Inflammatory macrophage treated with lipopolysaccharide for 4 hours (primary cell): ENCODE data around the gene ITGB1.
A peak's percentile ranks its signal among the peaks of the same experiment; 100 is the strongest.
"Not testable (repeated sequence)": the region's sequence is repeated elsewhere in the genome, so short reads cannot be mapped to it uniquely, and the experiment has no call there.

Experiments used
- DNase-seq: peaks from one replicate; pipeline ENCODE4 v3.0.0-alpha.2; 2020

ITGB1 gene

DNA sequence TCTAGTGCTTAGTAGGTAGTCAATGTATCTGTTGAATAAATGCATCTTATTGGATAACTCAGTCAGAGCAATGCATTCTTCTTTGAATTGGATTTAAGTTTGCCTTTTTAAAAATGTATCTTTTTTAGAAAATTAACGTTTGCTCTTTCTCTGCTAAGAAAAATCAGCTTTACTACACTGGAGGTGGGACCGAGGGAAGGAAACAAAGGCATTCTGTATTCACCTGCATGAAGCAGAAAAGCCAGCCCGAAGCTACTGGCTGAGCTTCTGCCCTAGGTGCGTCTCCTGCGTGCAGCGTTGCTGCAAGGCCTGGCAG is 22.2 kb upstream of the ITGB1 start:
- DNase-seq, result no peak

DNA sequence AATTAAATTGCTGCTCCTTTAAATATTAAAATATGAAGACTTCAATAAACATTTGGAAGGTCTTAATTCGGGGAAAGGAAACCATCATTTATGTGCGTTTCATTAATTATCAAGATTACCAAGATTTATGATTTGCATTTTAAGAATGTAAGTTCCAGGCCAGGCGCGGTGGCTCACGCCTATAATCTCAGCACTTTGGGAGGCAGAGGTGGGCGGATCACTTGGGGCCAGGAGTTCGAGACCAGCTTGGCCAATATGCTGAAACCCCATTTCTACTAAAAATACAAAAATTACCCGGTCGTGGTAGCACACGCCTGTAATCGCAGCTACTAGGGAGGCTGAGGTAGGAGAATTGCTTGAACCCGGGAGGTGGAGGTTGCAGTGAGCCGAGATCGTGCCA is 21.7 kb upstream of the ITGB1 start:
- DNase-seq, result not testable (repeated sequence)

DNA sequence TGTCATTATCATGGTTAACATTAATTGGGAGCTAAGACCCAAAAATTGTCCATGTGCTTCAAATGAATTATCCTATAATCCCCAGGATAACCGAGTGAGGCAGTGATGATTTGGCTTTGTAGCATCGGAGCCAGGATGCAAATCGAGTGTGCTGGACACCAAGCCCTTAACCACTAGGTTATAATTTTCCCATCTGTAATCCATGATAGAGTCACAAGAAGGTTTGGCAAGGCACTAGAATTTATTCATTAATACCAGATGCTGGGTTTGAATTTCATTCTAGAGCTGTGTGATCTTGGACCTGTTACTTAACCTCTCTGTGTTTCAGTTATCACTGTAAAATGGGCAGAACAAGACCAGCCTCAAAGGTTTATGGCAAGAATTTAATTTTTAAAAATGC is 21.0 kb upstream of the ITGB1 start:
- no peak for DNase-seq

DNA sequence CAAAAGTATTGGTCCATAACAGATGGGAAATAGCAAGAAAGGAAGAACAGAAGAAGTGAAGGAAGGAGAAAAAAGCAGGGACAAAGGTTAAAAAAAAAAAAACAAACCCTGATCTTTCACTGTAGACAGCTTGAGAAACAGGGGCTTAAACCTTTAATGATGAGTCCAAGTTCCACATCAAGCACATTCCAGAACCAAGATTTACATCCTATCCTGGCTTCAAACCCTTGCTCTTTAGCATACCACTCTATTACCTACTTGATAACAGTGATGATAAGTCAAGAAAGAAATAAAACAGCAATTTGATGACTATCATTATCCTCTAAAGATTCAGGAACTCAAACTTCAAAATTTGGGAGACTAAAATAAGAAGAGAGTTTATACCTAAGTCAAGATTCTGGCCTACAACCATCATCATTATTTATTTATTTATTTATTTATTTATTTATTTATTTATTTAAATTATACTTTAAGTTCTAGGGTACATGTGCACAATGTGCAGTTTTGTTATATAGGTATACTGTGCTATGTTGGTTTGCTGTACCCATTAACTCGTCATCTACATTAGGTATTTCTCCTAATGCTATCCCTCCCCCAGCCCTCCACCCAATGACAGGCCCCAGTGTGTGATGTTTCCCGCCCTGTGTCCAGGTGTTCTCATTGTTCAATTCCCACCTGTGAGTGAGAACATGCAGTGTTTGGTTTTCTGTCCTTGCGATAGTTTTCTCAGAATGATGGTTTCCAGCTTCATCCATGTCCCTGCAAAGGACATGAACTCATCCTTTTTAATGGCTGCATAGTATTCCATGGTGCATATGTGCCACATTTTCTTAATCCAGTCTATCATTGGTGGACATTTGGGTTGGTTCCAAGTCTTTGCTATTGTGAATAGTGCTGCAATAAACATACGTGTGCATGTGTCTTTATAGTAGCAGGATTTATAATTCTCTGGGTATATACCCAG is 20.1 kb upstream of the ITGB1 start:
- not testable (repeated sequence) for DNase-seq

DNA sequence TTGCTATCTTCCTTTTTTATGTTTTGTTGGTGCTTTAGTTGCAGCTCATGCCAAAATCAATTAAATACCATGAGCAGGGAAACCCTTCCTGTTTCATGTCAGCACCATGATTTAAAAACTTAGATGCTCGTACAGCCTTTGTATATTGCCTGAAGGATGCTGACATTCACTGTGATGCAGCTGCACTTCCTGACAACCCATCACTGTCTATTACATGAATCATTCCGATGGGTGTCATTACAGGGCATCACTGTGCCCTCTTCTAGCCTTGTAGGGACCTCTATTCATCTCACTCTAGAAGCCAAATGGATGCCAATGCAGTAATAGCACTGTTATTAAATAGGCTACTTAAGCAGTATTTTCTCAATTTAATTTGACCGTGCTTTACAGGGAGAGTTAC is 18.3 kb upstream of the ITGB1 start:
- no peak for DNase-seq

DNA sequence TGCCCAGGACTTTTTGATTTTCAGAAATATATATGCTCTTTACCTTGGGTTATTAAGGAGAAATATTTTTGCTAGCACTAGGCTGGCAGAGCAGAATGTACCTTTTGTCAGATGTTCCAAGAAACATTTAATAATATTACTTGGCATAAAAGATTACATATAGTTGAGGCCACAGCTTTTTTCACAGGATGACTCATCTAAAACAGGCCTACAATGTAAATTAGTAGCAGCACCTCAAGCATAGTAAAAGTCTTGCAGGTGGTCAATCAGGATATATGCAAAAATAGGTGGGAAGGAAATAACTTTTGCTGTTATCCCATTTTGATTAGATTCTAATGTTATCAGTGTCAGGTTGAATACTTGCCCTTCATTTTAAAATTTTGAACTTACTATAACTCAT is 14.9 kb upstream of the ITGB1 start:
- DNase-seq, result no peak

DNA sequence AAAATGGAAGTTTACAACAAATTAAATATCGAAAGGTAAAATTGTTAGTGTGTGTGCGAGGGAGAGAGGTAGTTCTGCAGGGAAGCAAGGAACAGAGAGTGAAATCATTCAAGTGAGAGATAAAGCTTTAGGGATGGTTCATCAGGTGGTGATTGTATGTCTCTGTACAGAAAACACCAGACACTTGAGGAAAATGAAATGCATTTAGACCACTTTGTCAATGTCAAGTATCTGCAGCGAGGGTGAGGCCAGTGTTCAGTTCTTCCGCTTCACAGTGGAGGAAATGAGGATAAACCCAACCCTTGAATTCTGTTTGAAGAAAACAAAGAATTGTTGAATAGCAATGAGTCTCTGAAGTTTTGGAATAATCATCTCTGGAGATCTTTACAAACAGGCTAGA is 14.4 kb upstream of the ITGB1 start:
- DNase-seq, result no peak

DNA sequence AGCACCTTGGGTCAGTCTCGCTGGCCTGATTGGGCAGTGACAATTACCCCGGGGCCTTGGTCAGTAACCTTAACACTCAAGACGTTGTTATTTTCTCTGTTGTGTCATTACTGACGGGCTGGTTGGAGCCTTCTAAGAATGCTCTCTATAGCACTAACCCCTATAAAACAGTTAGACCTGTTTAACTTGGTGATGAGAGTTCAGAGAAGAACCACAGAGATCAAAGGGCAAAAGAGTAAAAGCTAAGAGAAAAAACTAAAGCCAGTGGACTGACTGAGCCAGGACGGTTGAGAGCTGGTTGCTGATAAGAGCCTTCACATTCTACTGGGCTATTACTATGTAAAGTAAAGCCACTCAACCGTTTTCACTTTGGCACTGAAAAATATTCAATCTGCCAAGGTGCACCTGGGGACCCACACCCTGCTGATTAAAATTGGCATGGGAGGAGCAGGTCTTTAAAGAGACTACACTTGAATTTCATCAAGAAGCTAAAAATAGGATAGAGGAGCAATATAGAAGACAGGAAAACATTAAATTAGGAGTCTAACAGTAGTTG is 13.6 kb upstream of the ITGB1 start:
- no peak for DNase-seq

DNA sequence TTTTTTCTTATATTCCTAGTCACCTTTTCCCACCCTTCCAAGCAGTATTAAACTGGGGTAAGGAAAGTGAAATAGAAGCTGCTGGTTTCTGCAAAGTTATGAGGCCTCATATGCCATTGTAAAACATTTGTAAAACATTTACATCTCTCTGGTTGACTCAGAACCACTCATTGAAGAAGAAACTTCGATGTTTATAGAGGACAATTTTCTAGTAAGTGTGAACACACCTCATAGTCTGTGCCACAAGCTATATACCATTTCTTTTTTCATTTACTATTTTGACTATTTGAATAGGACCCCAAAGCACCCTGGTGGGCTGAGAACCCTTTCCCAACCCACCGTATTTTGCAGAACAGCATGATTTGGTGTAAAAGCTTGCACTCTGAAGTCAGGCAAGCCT is 12.9 kb upstream of the ITGB1 start:
- DNase-seq, result no peak

DNA sequence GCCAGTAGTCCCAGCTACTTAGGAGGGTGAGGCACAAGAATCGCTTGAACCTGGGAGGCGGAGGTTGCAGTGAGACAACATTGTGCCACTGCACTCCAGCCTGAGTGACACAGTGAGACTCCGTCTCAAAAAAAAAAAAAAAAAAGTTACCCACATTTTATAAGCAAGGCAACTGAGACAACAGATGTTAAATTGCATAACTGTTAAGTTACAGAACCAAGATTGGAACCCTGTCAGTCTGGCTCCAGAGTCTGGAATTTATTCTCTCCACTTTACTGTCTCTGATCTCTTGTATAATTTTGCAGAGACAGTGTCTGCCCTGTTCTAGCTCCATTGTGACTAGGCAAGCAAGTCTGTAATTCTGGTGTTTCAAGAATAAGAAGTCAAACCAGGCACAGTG is 6.2 kb upstream of the ITGB1 start:
- no peak for DNase-seq

DNA sequence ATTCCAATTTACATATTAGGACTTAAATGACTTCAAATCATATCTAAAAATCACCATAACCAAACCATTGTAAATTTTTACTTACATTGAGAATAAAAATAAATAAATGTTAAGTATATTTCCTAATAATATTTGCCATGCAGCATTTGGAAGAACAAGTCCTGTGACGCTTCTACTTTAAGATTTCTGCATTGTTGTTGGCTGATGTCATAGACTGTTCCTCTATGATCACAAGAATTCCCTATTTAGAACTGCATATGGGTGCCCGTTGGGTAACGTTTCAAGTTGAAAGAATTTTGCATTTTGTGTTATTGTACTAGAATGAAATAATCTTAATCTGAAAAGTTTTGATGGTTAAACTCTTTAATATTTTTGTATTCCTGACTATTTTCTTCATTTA is 5.1 kb upstream of the ITGB1 start:
- peak; percentile 77 for DNase-seq

DNA sequence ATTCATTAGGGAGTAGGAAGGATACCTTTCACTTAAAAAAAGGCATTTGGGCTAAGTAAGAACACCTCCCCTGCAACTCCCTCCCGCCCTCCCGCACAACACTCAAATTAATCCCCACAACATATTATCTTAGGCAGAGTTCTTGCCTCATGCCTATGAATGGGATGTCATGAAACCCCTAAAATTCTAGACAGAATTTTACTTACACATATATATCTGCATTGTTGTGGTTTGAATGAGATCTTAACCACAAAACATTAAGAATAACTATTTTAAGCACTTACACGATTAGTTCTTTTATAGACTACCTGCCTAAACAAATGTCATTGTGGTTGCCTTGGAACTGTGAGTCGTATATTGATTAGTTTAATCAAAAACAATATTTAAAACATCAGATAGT is 4.5 kb upstream of the ITGB1 start:
- no peak for DNase-seq

DNA sequence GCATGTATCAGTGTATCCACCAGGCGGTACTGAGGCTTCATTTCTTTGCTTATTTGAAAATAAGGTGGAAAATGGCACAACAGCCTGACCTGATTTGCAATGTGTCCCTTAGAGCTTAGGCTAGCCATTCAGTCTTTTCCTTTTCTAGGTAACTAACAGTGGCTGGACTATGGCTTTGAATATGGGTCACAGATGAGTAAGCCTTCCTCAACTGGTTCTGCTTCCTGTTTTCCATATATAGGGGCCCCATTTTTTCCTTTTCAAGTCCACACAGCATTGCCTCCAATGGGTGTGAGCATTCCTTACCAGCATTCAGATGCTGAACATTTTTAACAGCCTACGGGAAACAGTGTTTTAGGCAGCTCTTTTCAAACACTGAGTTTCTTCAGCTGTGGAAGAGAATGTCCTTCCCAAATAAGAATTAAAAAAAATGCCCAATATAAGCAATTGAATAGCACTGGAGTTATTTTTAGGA is 3.9 kb upstream of the ITGB1 start:
- DNase-seq, result peak; percentile 86

DNA sequence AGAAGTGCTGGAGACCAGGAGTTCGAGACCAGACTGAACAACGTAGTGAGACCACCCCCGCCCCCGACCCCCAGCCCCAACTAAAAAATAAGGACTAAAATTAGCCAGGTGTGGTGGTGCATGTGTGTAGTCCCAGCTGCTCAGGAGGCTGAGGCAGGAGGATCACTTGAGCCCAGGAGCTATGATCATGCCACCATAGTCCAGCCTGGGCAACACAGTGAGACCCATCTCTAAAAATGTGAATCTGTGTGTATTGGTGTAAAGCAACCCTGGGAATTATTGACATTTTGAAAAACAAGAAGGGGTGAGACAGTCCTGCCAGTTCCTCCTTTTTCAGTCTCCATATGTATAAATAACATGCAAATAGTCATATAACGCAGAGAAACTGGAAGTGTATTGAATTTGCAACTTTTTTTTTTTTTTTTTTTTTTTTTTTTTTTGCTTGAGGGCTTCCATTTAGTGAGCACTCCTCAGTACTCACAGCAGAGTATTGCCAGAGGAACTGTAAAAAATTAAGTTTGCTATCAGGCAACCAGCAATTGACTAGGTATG is 3.4 kb upstream of the ITGB1 start:
- DNase-seq, result peak; percentile 90

DNA sequence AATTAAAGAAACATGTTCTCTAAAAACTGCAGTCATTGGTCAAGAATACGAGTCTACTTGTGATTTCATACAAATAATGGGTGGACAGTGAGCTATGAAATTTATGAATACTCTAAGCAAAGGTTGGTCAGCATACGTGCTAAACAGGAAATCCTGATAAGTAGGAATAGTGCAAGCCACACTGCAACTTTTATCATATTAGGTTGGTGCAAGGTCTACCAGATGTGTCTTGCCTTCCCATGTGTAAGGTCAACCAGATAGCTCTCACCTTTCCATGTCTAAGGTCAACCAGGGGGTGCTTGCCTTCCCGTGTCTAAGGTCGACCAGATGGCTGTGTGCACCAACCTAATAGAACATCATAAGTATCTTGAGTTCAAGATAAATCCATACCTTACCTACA is 2.0 kb upstream of the ITGB1 start:
- DNase-seq, result no peak

DNA sequence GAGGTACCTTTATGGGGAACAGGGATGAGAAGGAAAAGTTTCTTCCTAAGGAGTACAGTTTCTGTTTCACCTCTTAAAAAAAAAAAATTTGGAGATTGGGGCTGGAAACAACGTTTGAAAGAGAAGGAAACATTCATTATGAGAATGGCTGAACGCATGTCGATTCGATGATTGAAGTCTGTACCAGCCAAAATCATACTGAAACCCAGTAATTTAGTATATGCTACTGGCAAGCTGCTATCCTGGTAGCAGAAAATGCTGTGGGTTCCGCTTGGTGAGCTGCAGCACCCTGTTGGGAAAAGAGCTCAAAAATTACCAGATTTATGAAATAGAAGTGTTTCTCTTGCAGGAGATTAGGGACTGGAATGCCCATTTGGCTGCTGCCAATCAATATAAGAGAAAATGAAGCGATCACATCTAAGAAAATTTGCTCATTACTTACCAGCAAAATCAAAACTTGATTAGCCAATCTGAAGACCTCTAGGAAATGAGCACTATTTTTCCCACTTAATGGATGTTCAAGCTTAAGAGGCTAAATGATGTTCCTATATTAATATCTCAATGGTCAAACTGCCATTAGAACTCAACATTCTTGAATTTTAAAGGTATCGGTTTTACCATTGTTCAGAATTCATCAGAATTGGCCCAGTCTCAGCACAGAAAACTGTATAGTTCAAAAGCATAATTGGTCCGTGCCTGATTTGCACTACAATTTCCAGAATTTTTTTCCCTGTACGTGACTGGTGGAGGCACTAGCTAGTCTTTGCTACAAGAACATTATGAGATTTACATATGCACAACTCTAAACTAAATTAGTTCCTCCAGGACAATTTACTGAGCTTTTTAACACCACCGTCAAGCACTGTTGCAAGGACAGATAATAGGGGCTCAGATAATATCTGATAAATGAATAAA is 1.2 kb upstream of the ITGB1 start:
- DNase-seq, result peak; percentile 41

DNA sequence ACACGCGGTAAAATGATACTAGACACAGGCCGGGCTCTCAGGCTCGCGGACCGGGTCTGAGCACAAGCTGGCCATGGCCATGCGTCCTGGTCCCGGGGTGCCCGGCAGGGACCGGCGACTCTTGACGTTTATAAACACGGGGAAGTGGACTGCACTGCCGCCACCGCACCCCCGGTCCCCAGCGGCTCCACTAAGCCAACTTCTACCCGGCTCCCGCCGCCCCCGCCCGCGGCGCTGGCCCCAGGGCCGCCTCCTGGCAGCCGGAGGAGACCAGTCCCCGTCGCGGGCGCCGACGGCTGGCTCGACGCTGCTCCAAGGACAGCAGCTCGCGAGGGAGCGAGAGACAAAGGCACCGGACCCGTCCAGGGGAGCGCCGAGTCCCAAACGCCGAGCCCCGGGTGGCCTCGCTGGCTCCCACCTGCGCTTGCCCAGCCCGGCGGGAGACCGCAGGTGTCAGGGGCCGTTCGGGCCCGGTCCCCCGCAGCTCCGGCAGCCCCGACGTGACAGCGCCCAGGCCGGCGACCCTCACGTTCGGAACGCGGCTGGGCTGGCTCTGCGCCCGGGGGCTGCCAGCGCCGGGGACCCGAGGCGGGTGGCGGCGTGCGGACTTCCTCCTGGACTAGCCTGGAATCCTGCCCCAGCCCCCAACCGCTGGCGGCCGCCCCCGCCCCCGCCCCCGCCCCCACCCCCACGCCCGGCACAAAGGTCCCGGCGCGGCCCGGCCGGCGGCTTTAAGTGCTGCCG is 517 bp downstream of the ITGB1 start:
- DNase-seq, result peak; percentile 70

DNA sequence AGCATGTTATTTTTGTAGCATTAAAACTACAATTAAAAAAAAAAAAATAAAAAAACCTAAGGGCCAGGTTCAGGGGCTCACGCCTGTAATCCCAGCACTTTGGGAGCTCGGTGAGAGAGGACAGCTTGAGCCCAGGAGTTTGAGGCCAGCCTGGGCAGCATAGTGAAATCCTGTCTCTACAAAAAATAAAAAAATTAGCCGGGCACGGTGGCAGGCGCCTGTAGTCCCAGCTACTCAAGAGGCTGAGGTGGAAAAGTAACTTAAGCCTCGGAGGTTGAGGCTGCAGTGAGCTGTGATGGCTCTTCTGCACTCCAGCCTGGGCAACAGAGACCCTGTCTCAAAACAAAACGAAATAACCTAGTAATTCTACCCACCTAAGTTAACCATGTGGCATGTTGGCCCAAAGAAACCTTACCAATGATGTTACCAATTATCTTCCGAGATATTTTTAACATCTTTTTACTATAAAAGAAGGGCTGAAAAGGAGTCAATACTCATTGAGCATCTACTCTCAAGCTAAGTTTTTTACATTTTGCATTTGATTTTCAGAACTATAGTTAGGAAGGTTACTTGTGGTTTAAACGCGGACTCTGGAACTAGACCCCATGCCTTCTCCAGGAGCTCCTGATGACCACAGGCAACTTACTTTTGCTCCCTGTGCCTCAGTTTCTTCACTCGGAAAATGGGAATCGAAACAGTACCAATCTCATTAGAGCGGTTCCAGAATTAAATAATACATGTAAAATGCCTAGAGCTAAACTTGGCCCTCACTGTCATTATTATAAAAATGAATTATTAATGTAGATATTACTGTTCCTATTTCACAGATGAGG is 1.4 kb downstream of the ITGB1 start:
- DNase-seq, result no peak

DNA sequence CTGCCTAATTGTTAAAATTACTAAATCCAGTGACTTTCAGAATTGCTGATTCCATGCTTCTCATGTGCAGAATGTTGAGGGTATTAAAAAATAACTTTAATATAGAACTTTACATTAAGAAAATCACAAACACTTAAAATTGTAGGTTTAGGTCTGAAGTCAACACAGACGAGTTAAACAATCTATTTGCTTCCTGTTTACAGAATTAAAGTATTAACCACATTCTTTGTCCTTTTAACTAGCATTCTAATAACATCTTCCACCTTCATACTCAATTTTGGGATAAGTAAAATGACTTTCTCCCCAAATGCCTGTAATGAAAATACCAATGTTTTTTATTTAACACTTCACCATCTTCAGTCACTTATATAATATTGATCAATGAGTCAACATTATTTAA is 2.2 kb downstream of the ITGB1 start:
- DNase-seq, result no peak

DNA sequence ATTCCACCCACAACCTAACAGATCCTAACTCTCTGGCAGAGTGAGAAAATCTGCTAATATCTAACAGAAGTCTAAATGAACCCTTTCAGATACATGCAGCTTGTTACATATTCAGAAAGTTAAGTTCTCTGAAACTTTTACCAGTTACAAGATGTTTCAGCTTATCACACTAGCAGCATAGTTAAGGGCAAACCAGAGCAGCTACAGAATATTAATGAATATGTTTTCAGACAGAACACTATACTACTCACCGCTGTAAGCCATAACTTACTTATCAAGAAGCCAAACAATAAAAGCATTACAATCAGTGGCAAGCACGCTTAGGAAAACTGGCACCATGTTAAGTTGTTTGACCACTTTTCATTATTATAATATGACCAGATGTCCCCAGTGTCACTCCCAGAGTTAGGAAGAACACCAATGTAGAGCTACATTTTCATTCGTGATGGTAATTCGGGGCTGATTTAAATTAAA is 2.7 kb downstream of the ITGB1 start:
- DNase-seq, result no peak

DNA sequence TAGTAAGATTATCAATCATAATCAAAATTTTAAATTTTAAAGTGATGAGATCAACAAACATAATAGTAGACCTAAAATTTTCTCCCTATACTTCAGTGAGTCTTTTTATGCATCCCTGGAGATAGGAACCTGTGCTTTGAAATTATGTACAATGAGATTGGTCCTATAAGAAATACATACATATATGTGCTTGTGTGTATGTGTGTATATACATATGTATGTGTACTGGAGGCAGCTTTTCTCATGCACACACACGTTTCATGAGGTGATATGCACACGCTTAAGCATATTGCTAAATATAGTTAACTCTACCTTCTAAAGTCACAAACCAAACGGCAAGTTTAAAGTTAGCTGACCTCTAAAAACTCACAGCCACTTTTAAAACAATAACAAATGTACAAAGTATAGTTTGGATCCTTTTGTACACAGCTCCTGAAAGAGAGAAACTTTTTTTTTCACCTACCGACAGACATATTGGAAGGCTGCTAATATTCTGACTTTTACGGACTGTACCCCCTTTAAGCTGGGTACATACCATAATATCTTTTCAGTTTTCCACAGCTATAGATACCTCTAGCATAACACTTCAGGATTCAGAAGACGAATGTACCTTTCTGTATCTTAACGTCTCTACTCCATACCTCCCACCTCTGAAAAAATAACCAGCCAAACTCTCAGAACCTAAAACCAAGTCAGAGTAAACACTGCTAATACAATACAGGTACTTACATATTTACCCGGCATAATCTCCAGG is 3.3 kb downstream of the ITGB1 start:
- DNase-seq, result no peak
